Parathyroid adenoma (tissue), 2 donors: Measurements from ENCODE around the gene CNTNAP2.

Source experiments
- H2AFZ ChIP-seq: fragments of 300-600 bp; sonication (generic); one replicate; pipeline ENCODE4 v1.7.0; 2017; ENCODE audit warnings: antibody characterized with exemption, mild to moderate bottlenecking
- H3K27ac ChIP-seq: fragments of 300-600 bp; sonication (generic); one replicate; pipeline ENCODE4 v1.7.0; 2017
- H3K27me3 ChIP-seq: fragments of 300-600 bp; sonication (generic); one replicate; pipeline ENCODE4 v1.7.0; 2017; ENCODE audit warnings: low read length; ENCODE audit not compliant: control insufficient read depth, insufficient read depth
- H3K36me3 ChIP-seq: fragments of 300-600 bp; sonication (generic); one replicate; pipeline ENCODE4 v1.7.0; 2017; ENCODE audit warnings: low read length; ENCODE audit not compliant: control insufficient read depth, insufficient read depth
- H3K4me1 ChIP-seq: fragments of 300-600 bp; sonication (generic); one replicate; pipeline ENCODE4 v1.7.0; 2017; ENCODE audit warnings: control low read depth
- H3K4me2 ChIP-seq: fragments of 300-600 bp; sonication (generic); one replicate; pipeline ENCODE4 v1.7.0; 2017; ENCODE audit warnings: low read length
- H3K4me3 ChIP-seq: fragments of 300-600 bp; sonication (generic); one replicate; pipeline ENCODE4 v1.7.0; 2017; ENCODE audit warnings: low read depth, low read length
- H3K79me2 ChIP-seq: fragments of 300-600 bp; sonication (generic); one replicate; pipeline ENCODE4 v1.7.0; 2017; ENCODE audit warnings: control low read depth
- H3K9ac ChIP-seq: fragments of 300-600 bp; sonication (generic); one replicate; pipeline ENCODE4 v1.7.0; 2017; ENCODE audit warnings: mild to moderate bottlenecking
- H3K9me3 ChIP-seq: fragments of 300-600 bp; sonication (generic); one replicate; pipeline ENCODE4 v1.7.0; 2017; ENCODE audit warnings: low read length; ENCODE audit not compliant: control insufficient read depth
- CTCF ChIP-seq: fragments of 300-600 bp; sonication (generic); IDR thresholded peaks from one replicate; pipeline ENCODE4 v1.7.0; 2017; ENCODE audit warnings: antibody characterized with exemption, mild to moderate bottlenecking
- donor health status: primary hyperparathyroidism.

Gene CNTNAP2

GRCh38 chr7:148264933-148265557 lies 2148.4 kb downstream of the CNTNAP2 start:
- H3K79me2 ChIP-seq: no peaks in the 10 kb centered on the region
- peaks cover 3% of the 10 kb centered on the region for H3K4me1 ChIP-seq
- no peak overlapping the region for H3K27ac ChIP-seq
- no peak overlapping the region for H3K9ac ChIP-seq
- H3K27me3 ChIP-seq: no peaks in the 10 kb centered on the region
- no peaks in the 10 kb centered on the region for H3K36me3 ChIP-seq
- H3K9me3 ChIP-seq: no peaks in the 10 kb centered on the region
- H3K4me3 ChIP-seq: no peak overlapping the region
- peak; percentile 17 for TF ChIP-seq CTCF
- H3K4me2 ChIP-seq: no peak overlapping the region
- no peak overlapping the region for H2AFZ ChIP-seq

GRCh38 chr7:148265896-148266295 lies 2149.3 kb downstream of the CNTNAP2 start:
- TF ChIP-seq CTCF: no peak

GRCh38 chr7:148266795-148267194 lies 2150.2 kb downstream of the CNTNAP2 start:
- Histone ChIP-seq H3K27me3 (no peaks in the 10 kb centered on the region), H3K9me3 (no peaks in the 10 kb centered on the region), H3K4me2 (no peak overlapping the region), H3K9ac (no peak overlapping the region), H3K27ac (no peak overlapping the region), H3K4me1 (peaks cover 3% of the 10 kb centered on the region), H3K4me3 (no peak overlapping the region), H3K36me3 (no peaks in the 10 kb centered on the region), H2AFZ (no peak overlapping the region), H3K79me2 (no peaks in the 10 kb centered on the region)
- TF ChIP-seq CTCF: no peak

More at GRCh38 chr7:148265896-148266295, 2149.3 kb downstream of the CNTNAP2 start:
- Histone ChIP-seq H3K9me3 (no peaks in the 10 kb centered on the region), H3K79me2 (no peaks in the 10 kb centered on the region), H3K36me3 (no peaks in the 10 kb centered on the region), H3K4me2 (no peak overlapping the region), H3K4me1 (peaks cover 3% of the 10 kb centered on the region), H2AFZ (no peak overlapping the region), H3K4me3 (no peak overlapping the region), H3K27ac (no peak overlapping the region), H3K9ac (no peak overlapping the region), H3K27me3 (no peaks in the 10 kb centered on the region)

GRCh38 chr7:148270576-148270975 lies 2154.0 kb downstream of the CNTNAP2 start:
- H3K79me2 ChIP-seq: no peaks in the 10 kb centered on the region
- TF ChIP-seq CTCF: no peak
- no peak overlapping the region for H3K27ac ChIP-seq
- H3K9ac ChIP-seq: no peak overlapping the region
- no peak overlapping the region for H2AFZ ChIP-seq
- H3K9me3 ChIP-seq: no peaks in the 10 kb centered on the region
- no peaks in the 10 kb centered on the region for H3K36me3 ChIP-seq
- no peaks in the 10 kb centered on the region for H3K27me3 ChIP-seq
- no peak overlapping the region for H3K4me3 ChIP-seq
- H3K4me1 ChIP-seq: no peaks in the 10 kb centered on the region
- H3K4me2 ChIP-seq: no peak overlapping the region

GRCh38 chr7:148274118-148274517 lies 2157.5 kb downstream of the CNTNAP2 start:
- Histone ChIP-seq H3K4me3 (no peak overlapping the region), H3K4me2 (no peak overlapping the region), H3K36me3 (no peaks in the 10 kb centered on the region), H3K27me3 (no peaks in the 10 kb centered on the region), H3K4me1 (no peaks in the 10 kb centered on the region), H3K9me3 (no peaks in the 10 kb centered on the region), H3K79me2 (no peaks in the 10 kb centered on the region), H2AFZ (no peak overlapping the region), H3K27ac (no peak overlapping the region), H3K9ac (no peak overlapping the region)
- no peak for TF ChIP-seq CTCF
